HUES64 (cell line): Measurements from ENCODE around the gene TACC3.

ENCODE experiments used
- H3K27ac ChIP-seq: 2 replicates; pipeline ENCODE4 v1.7.0; 2013; ENCODE audit warnings: low read depth, low read length, inconsistent platforms
- H3K27me3 ChIP-seq: 2 replicates; pipeline ENCODE4 v1.6.1; 2013; ENCODE audit warnings: mild to moderate bottlenecking, low read length; ENCODE audit not compliant: insufficient read depth
- H3K36me3 ChIP-seq: 2 replicates; pipeline ENCODE4 v1.6.1; 2013; ENCODE audit warnings: mild to moderate bottlenecking, low read length; ENCODE audit not compliant: insufficient read depth
- H3K4me1 ChIP-seq: 2 replicates; pipeline ENCODE4 v1.6.1; 2013; ENCODE audit warnings: mild to moderate bottlenecking, low read length, moderate library complexity; ENCODE audit not compliant: insufficient read depth
- H3K4me3 ChIP-seq: 2 replicates; pipeline ENCODE4 v1.5.1; 2013; ENCODE audit warnings: mild to moderate bottlenecking, low read length, moderate library complexity
- H3K9ac ChIP-seq: 2 replicates; pipeline ENCODE4 v1.6.1; 2013; ENCODE audit warnings: mild to moderate bottlenecking, low read depth, low read length
- H3K9me3 ChIP-seq: 2 replicates; pipeline ENCODE4 v1.6.1; 2013; ENCODE audit warnings: low read depth, low read length; ENCODE audit not compliant: insufficient read depth
- WGBS: fragments of 150-250, 120-280 bp; methylation state at CpG from one replicate; pipeline ENCODE4 v1.1.7; 2013; ENCODE audit warnings: missing lambda C conversion rate; 5-methylcytosine and 5-hydroxymethylcytosine counted together

The TACC3 gene

GRCh38 chr4:1727117-1728031 is 6.1 kb downstream of the TACC3 start:
- peaks cover 91% of the 10 kb centered on the region for H3K36me3 ChIP-seq
- no peaks in the 10 kb centered on the region for H3K27me3 ChIP-seq
- no peak overlapping the region for H3K4me3 ChIP-seq
- no peaks in the 10 kb centered on the region for H3K9me3 ChIP-seq
- no peak overlapping the region for H3K9ac ChIP-seq
- H3K4me1 ChIP-seq, result no peaks in the 10 kb centered on the region
- WGBS, result 89% methylated on average over 18 of the region's 18 CpGs
- no peak overlapping the region for H3K27ac ChIP-seq

- no peak overlapping the region for H3K4me3 ChIP-seq
- no peak overlapping the region for H3K9ac ChIP-seq
- H3K36me3 ChIP-seq, result peaks cover 96% of the 10 kb centered on the region
- no peaks in the 10 kb centered on the region for H3K9me3 ChIP-seq
- no peaks in the 10 kb centered on the region for H3K27me3 ChIP-seq
- no peak overlapping the region for H3K27ac ChIP-seq
- no peaks in the 10 kb centered on the region for H3K4me1 ChIP-seq
- WGBS, result 96% methylated on average over 31 of the region's 31 CpGs
These were observed 7.0 kb downstream of the TACC3 start for GRCh38 chr4:1728061-1728980.

- Histone ChIP-seq H3K9me3 (no peaks in the 10 kb centered on the region), H3K27ac (no peak overlapping the region), H3K4me3 (no peak overlapping the region), H3K4me1 (no peaks in the 10 kb centered on the region), H3K27me3 (no peaks in the 10 kb centered on the region), H3K9ac (no peak overlapping the region), H3K36me3 (peaks cover 97% of the 10 kb centered on the region)
- 97% methylated on average over 16 of the region's 16 CpGs for WGBS
These were observed 9.3 kb downstream of the TACC3 start for GRCh38 chr4:1730532-1731135.

GRCh38 chr4:1731180-1731579 is 9.9 kb downstream of the TACC3 start:
- H3K9me3 ChIP-seq, result no peaks in the 10 kb centered on the region
- no peak overlapping the region for H3K9ac ChIP-seq
- H3K36me3 ChIP-seq, result peaks cover 98% of the 10 kb centered on the region
- WGBS, result 97% methylated on average over 10 of the region's 10 CpGs
- H3K4me3 ChIP-seq, result no peak overlapping the region
- H3K27ac ChIP-seq, result no peak overlapping the region
- no peaks in the 10 kb centered on the region for H3K4me1 ChIP-seq
- no peaks in the 10 kb centered on the region for H3K27me3 ChIP-seq

GRCh38 chr4:1732911-1733310 is 11.6 kb downstream of the TACC3 start:
- WGBS, result 96% methylated on average over 10 of the region's 10 CpGs
- Histone ChIP-seq H3K36me3 (peaks cover 99% of the 10 kb centered on the region), H3K27ac (no peak overlapping the region), H3K4me3 (no peak overlapping the region), H3K9ac (no peak overlapping the region), H3K4me1 (no peaks in the 10 kb centered on the region), H3K27me3 (no peaks in the 10 kb centered on the region), H3K9me3 (peaks cover 14% of the 10 kb centered on the region)

- H3K9me3 ChIP-seq, result peaks cover 23% of the 10 kb centered on the region
- H3K9ac ChIP-seq, result no peak overlapping the region
- no peak overlapping the region for H3K4me3 ChIP-seq
- no peaks in the 10 kb centered on the region for H3K27me3 ChIP-seq
- 93% methylated on average over 20 of the region's 20 CpGs for WGBS
- H3K27ac ChIP-seq, result no peak overlapping the region
- peaks cover 99% of the 10 kb centered on the region for H3K36me3 ChIP-seq
- no peaks in the 10 kb centered on the region for H3K4me1 ChIP-seq
These were observed 13.9 kb downstream of the TACC3 start for GRCh38 chr4:1735215-1735614.

GRCh38 chr4:1736812-1737211 is 15.5 kb downstream of the TACC3 start:
- Histone ChIP-seq H3K27ac (no peak overlapping the region), H3K9me3 (peaks cover 23% of the 10 kb centered on the region), H3K36me3 (peaks cover 99% of the 10 kb centered on the region), H3K4me1 (no peaks in the 10 kb centered on the region), H3K27me3 (no peaks in the 10 kb centered on the region), H3K4me3 (no peak overlapping the region), H3K9ac (no peak overlapping the region)
- WGBS, result 96% methylated on average over 13 of the region's 13 CpGs

GRCh38 chr4:1737666-1738065 is 16.3 kb downstream of the TACC3 start:
- Histone ChIP-seq H3K27me3 (no peaks in the 10 kb centered on the region), H3K9me3 (peaks cover 23% of the 10 kb centered on the region), H3K36me3 (peaks cover 100% of the 10 kb centered on the region), H3K4me1 (no peaks in the 10 kb centered on the region), H3K27ac (no peak overlapping the region), H3K4me3 (no peak overlapping the region), H3K9ac (no peak overlapping the region)
- 94% methylated on average over 15 of the region's 15 CpGs for WGBS

GRCh38 chr4:1738410-1738809 is 17.1 kb downstream of the TACC3 start:
- Histone ChIP-seq H3K9ac (no peak overlapping the region), H3K9me3 (peaks cover 23% of the 10 kb centered on the region), H3K4me3 (no peak overlapping the region), H3K36me3 (peaks cover 98% of the 10 kb centered on the region), H3K4me1 (no peaks in the 10 kb centered on the region), H3K27ac (no peak overlapping the region), H3K27me3 (no peaks in the 10 kb centered on the region)
- 97% methylated on average over 4 of the region's 4 CpGs for WGBS

GRCh38 chr4:1739358-1739757 is 18.0 kb downstream of the TACC3 start:
- peaks cover 98% of the 10 kb centered on the region for H3K36me3 ChIP-seq
- H3K27ac ChIP-seq, result no peak overlapping the region
- H3K9ac ChIP-seq, result no peak overlapping the region
- peaks cover 23% of the 10 kb centered on the region for H3K9me3 ChIP-seq
- no peak overlapping the region for H3K4me3 ChIP-seq
- no peaks in the 10 kb centered on the region for H3K4me1 ChIP-seq
- no peaks in the 10 kb centered on the region for H3K27me3 ChIP-seq
- WGBS, result 96% methylated on average over 9 of the region's 9 CpGs
